MM.1S (cell line): ENCODE measurements around the gene DCAF4L1.

Source experiments
- EZH2 ChIP-seq: fragments of 300-600 bp; sonication (generic); optimal IDR thresholded peaks from 2 replicates; pipeline ENCODE3; 2017; ENCODE audit warnings: low read depth, mild to moderate bottlenecking, antibody characterized with exemption, low read length, mixed read lengths
- EZH2phosphoT487 ChIP-seq: fragments of 300-600 bp; sonication (generic); IDR thresholded peaks from 2 replicates; pipeline ENCODE4 v1.6.1; 2018; ENCODE audit warnings: antibody characterized with exemption, low read length
- TF ChIP-seq, protein P1 (sequence below): fragments of 300-600 bp; sonication (generic); IDR thresholded peaks from 2 replicates; pipeline ENCODE4 v1.5.1; 2016; ENCODE audit warnings: antibody characterized with exemption, low read length, mixed read lengths

DNA sequence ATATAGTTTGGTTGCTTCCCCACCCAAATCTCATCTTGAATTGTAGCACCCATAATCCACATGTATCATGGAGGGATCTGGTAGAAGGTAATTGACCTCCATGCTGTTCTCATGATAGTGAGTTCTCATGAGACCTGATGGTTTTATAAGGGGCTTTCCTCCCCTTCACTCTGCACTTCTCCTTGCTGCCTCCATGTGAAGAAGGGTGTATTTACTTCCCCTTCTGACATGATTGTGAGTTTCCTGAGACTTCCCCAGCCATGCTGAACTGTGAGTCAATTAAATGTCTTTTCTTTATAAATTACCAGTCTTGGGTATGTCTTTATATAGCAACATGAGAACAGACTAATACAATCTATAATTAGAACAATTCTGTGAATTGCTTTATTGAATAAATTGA is 11.9 kb upstream of the DCAF4L1 start:
- TF ChIP-seq, protein P1, sequence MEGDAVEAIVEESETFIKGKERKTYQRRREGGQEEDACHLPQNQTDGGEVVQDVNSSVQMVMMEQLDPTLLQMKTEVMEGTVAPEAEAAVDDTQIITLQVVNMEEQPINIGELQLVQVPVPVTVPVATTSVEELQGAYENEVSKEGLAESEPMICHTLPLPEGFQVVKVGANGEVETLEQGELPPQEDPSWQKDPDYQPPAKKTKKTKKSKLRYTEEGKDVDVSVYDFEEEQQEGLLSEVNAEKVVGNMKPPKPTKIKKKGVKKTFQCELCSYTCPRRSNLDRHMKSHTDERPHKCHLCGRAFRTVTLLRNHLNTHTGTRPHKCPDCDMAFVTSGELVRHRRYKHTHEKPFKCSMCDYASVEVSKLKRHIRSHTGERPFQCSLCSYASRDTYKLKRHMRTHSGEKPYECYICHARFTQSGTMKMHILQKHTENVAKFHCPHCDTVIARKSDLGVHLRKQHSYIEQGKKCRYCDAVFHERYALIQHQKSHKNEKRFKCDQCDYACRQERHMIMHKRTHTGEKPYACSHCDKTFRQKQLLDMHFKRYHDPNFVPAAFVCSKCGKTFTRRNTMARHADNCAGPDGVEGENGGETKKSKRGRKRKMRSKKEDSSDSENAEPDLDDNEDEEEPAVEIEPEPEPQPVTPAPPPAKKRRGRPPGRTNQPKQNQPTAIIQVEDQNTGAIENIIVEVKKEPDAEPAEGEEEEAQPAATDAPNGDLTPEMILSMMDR: no peak
- TF ChIP-seq EZH2 (no peak), EZH2phosphoT487 (no peak)
